Osteoblast (primary cell): ENCODE results near the gene KCTD11. TPM values are rescaled to one million over a fixed set of nuclear protein-coding genes. Genes with fewer than 3 reads are reported as not detected.

Source experiments
- DNase-seq: peaks from one replicate; pipeline ENCODE4 v3.0.0; 2011; ENCODE audit warnings: low spot score, mixed read lengths; ENCODE audit not compliant: insufficient read length; ENCODE audit errors: missing footprints
- H2AFZ ChIP-seq: 2 replicates; pipeline ENCODE4 v1.6.0; 2011; ENCODE audit warnings: mild to moderate bottlenecking, low read length
- H3K27ac ChIP-seq: 2 replicates; pipeline ENCODE4 v1.5.1; 2011; ENCODE audit warnings: mild to moderate bottlenecking, low read depth, low read length, moderate library complexity
- H3K27me3 ChIP-seq: 2 replicates; pipeline ENCODE4 v1.6.0; 2012; ENCODE audit warnings: mild to moderate bottlenecking, control low read depth, inconsistent platforms, low read length, moderate library complexity; ENCODE audit not compliant: insufficient read depth
- H3K36me3 ChIP-seq: 2 replicates; pipeline ENCODE4 v1.5.1; 2011; ENCODE audit warnings: mild to moderate bottlenecking, low read length, control low read depth, moderate library complexity; ENCODE audit not compliant: insufficient read depth
- H3K4me1 ChIP-seq: 2 replicates; pipeline ENCODE4 v1.5.1; 2011; ENCODE audit warnings: mild to moderate bottlenecking, low read length, control low read depth, moderate library complexity; ENCODE audit not compliant: insufficient read depth
- H3K4me2 ChIP-seq: 2 replicates; pipeline ENCODE4 v1.6.0; 2011; ENCODE audit warnings: mild to moderate bottlenecking, low read length; ENCODE audit not compliant: insufficient read depth
- H3K4me3 ChIP-seq: fragments of 200-600 bp; sonication (generic); 3 replicates; pipeline ENCODE4 v1.5.1; 2012; ENCODE audit warnings: mild to moderate bottlenecking, low read length, inconsistent platforms; ENCODE audit not compliant: insufficient read depth
- H3K79me2 ChIP-seq: 2 replicates; pipeline ENCODE4 v1.6.0; 2012; ENCODE audit warnings: mild to moderate bottlenecking, low read length, control low read depth, inconsistent platforms; ENCODE audit not compliant: insufficient read depth
- H3K9me3 ChIP-seq: 2 replicates; pipeline ENCODE4 v1.5.1; 2011; ENCODE audit warnings: low read depth, low read length, control low read depth
- H4K20me1 ChIP-seq: 2 replicates; pipeline ENCODE4 v1.6.0; 2012; ENCODE audit warnings: mild to moderate bottlenecking, low read length, control low read depth; ENCODE audit not compliant: insufficient read depth
- total RNA-seq: library from RNA; depleted of rRNA; stranded (reverse); fragments of >200 nt; gene quantifications from 2 replicates; pipeline ENCODE4 v1.2.3, GENCODE V29; 2012
- TF ChIP-seq, protein P1 (sequence below): IDR thresholded peaks from 2 replicates; pipeline ENCODE4 v1.5.1; 2011; ENCODE audit warnings: mild to moderate bottlenecking, low read depth, low read length, moderate library complexity; ENCODE audit errors: extremely low read depth

Gene KCTD11
- total RNA-seq, 1 donor: 11.9 TPM

GRCh38 chr17:7396147-7396546 is 44.2 kb downstream of the KCTD11 start:
- TF ChIP-seq, protein P1, sequence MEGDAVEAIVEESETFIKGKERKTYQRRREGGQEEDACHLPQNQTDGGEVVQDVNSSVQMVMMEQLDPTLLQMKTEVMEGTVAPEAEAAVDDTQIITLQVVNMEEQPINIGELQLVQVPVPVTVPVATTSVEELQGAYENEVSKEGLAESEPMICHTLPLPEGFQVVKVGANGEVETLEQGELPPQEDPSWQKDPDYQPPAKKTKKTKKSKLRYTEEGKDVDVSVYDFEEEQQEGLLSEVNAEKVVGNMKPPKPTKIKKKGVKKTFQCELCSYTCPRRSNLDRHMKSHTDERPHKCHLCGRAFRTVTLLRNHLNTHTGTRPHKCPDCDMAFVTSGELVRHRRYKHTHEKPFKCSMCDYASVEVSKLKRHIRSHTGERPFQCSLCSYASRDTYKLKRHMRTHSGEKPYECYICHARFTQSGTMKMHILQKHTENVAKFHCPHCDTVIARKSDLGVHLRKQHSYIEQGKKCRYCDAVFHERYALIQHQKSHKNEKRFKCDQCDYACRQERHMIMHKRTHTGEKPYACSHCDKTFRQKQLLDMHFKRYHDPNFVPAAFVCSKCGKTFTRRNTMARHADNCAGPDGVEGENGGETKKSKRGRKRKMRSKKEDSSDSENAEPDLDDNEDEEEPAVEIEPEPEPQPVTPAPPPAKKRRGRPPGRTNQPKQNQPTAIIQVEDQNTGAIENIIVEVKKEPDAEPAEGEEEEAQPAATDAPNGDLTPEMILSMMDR: no peak
- no peaks in the 10 kb centered on the region for H4K20me1 ChIP-seq
- peaks cover 7% of the 10 kb centered on the region for H3K79me2 ChIP-seq
- peaks cover 15% of the 10 kb centered on the region for H3K4me1 ChIP-seq
- H3K9me3 ChIP-seq: no peaks in the 10 kb centered on the region
- no peak overlapping the region for H3K4me3 ChIP-seq
- no peaks in the 10 kb centered on the region for H3K27me3 ChIP-seq
- H2AFZ ChIP-seq: no peak overlapping the region
- H3K27ac ChIP-seq: no peak overlapping the region
- peak; percentile 80 for DNase-seq
- peaks cover 17% of the 10 kb centered on the region for H3K36me3 ChIP-seq
- H3K4me2 ChIP-seq: no peak overlapping the region

DNA sequence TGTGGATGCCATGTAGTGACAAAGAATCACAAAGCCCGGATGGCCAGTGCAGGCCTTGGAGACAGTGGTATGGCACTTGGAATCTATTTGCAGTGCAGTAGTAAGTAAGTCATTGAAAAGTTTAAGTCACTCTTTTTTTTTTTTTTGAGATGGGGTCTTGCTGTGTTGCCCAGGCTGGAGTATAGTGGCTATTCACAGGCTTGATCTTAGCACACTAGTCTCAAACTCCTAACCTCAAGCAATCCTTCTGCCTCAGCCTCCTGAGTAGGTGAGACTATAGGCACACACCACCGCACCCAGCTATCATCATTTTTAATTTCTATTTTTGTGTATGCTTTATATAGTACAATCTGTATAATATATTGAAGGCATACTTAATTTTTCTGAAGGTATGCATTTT is 46.6 kb downstream of the KCTD11 start:
- no peak for DNase-seq
- Histone ChIP-seq H3K36me3 (no peaks in the 10 kb centered on the region), H4K20me1 (no peaks in the 10 kb centered on the region), H3K4me2 (no peak overlapping the region), H3K4me3 (no peak overlapping the region), H3K27me3 (no peaks in the 10 kb centered on the region), H3K4me1 (peaks cover 18% of the 10 kb centered on the region), H3K27ac (no peak overlapping the region), H3K79me2 (peaks cover 11% of the 10 kb centered on the region), H3K9me3 (no peaks in the 10 kb centered on the region), H2AFZ (no peak overlapping the region)
- TF ChIP-seq, protein P1: no peak

DNA sequence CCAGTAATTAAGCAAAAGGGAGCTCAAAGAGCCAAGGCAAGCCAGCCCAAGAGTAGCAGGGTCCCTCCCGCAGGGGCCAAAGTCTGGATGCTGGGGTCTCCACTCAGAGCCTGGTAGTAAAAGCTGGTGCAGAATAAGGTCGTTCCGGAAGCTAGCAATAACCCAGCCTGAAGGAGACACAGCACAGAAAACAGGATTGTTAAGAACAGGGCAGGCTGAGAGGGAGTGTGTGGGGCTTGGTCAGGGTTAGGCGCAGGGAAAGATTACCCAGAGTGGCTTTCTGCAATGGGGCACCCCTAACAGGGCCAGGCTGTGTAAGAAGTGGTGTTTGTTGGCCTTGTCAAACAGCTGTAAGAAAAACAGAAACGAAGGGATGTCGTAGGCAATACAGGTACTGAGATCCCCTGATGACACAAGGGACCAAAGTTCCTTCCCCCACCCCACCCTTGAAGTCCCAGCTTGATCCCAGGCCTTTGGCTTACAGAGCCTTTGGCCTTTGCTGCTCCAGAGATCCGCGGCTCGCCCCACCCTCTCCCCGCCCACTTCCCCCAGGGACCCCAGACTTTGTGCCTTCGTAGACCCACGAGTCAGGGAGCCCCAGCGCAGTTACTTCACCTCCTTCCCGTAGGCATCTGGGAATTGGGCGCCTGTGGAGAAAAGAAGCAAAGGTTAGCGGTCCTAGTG is 51.2 kb downstream of the KCTD11 start:
- Histone ChIP-seq H3K36me3 (no peaks in the 10 kb centered on the region), H3K27me3 (no peaks in the 10 kb centered on the region)

DNA sequence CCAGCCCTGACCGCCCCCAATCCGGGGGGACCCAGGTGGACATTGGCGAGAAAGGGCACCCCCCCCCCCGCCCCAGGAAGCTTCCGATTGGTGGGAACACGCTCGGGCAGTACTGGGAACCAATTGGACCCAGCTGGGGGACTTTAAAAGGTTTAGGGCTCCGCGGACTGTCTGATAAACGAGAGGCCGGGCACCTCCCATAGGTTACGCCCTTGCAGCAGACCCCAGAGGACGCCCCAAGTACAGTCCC is 51.7 kb downstream of the KCTD11 start:
- Histone ChIP-seq H3K9me3 (no peaks in the 10 kb centered on the region), H4K20me1 (peaks cover 6% of the 10 kb centered on the region)
- TF ChIP-seq, protein P1: no peak

More for the DNA sequence above, 51.2 kb downstream of the KCTD11 start:
- H3K27ac ChIP-seq: peak overlapping the region; percentile 61
- TF ChIP-seq, protein P1: no peak
- H2AFZ ChIP-seq: peak overlapping the region; percentile 94
- H3K4me3 ChIP-seq: peak overlapping the region; percentile 85
- H4K20me1 ChIP-seq: peaks cover 6% of the 10 kb centered on the region
- H3K4me2 ChIP-seq: peak overlapping the region; percentile 98
- peaks cover 10% of the 10 kb centered on the region for H3K79me2 ChIP-seq
- H3K9me3 ChIP-seq: no peaks in the 10 kb centered on the region
- H3K4me1 ChIP-seq: peaks cover 17% of the 10 kb centered on the region
- no peak for DNase-seq

More for the DNA sequence above, 51.7 kb downstream of the KCTD11 start:
- H3K4me3 ChIP-seq: peak overlapping the region; percentile 85
- H3K4me2 ChIP-seq: peak overlapping the region; percentile 98
- H3K27ac ChIP-seq: peak overlapping the region; percentile 61
- DNase-seq: peak; percentile 99
- H3K36me3 ChIP-seq: peaks cover 2% of the 10 kb centered on the region
- H2AFZ ChIP-seq: peak overlapping the region; percentile 94
- no peaks in the 10 kb centered on the region for H3K27me3 ChIP-seq
- H3K79me2 ChIP-seq: peaks cover 10% of the 10 kb centered on the region
- H3K4me1 ChIP-seq: peaks cover 17% of the 10 kb centered on the region
